Measurements from ENCODE around the gene MYLK4.

Gene MYLK4

GRCh38 chr6:2693231-2693630 is 57.5 kb downstream of the MYLK4 start:
- DNase-seq: no peak

GRCh38 chr6:2688401-2689064 is 62.2 kb downstream of the MYLK4 start:
- DNase-seq: no peak

GRCh38 chr6:2687456-2687855 is 63.3 kb downstream of the MYLK4 start:
- DNase-seq: no peak

- DNase-seq: no peak
Measured at GRCh38 chr6:2686515-2686914, 64.2 kb downstream of the MYLK4 start.

GRCh38 chr6:2684766-2685754 is 65.7 kb downstream of the MYLK4 start:
- no peak for DNase-seq

- DNase-seq: no peak
Measured at GRCh38 chr6:2684103-2684749, 66.5 kb downstream of the MYLK4 start.

GRCh38 chr6:2680264-2680922 is 70.3 kb downstream of the MYLK4 start:
- no peak for DNase-seq

- DNase-seq: no peak
Measured at GRCh38 chr6:2677080-2677593, 73.6 kb downstream of the MYLK4 start.

GRCh38 chr6:2676048-2676447 is 74.7 kb downstream of the MYLK4 start:
- DNase-seq: no peak

GRCh38 chr6:2674857-2675256 is 75.9 kb downstream of the MYLK4 start:
- DNase-seq: no peak

GRCh38 chr6:2669067-2669700 is 81.5 kb downstream of the MYLK4 start:
- DNase-seq: no peak

- DNase-seq: no peak
Measured at GRCh38 chr6:2667617-2668016, 83.1 kb downstream of the MYLK4 start.

GRCh38 chr6:2666906-2667575 is 83.7 kb downstream of the MYLK4 start:
- no peak for DNase-seq

- DNase-seq: no peak
Measured at GRCh38 chr6:2665146-2666070, 85.3 kb downstream of the MYLK4 start.

- DNase-seq: no peak
Measured at GRCh38 chr6:2663123-2663522, 87.6 kb downstream of the MYLK4 start.

GRCh38 chr6:2661651-2662050 is 89.1 kb downstream of the MYLK4 start:
- no peak for DNase-seq

GRCh38 chr6:2659882-2660281 is 90.8 kb downstream of the MYLK4 start:
- no peak for DNase-seq

GRCh38 chr6:2659381-2659780 is 91.3 kb downstream of the MYLK4 start:
- DNase-seq: no peak

GRCh38 chr6:2658788-2659187 is 91.9 kb downstream of the MYLK4 start:
- DNase-seq: no peak

GRCh38 chr6:2656460-2657079 is 94.2 kb downstream of the MYLK4 start:
- no peak for DNase-seq

Data from CD4-positive, alpha-beta T cell treated with Interleukin-4 for 4 hours (primary cell).